Left lung (tissue), 10 donors: ENCODE results near the gene SLC45A2. TPM values are rescaled to one million over a fixed set of nuclear protein-coding genes. Genes with fewer than 3 reads are reported as not detected.
A peak's percentile ranks its signal among the peaks of the same experiment; 100 is the strongest.

Source experiments
- ATAC-seq: fragments of 200-7000 bp; cut with Tn5 transposase; one replicate; pipeline ENCODE4 v1.9.1; 2020; ENCODE audit warnings: moderate library complexity
- DNase-seq, 4 donors: peaks; one replicate each; pipeline ENCODE4 v3.0.0-alpha.2; 2013 to 2020
- H3K27ac ChIP-seq, 2 donors: fragments of 200-600 bp; sonication (generic) in 1 of 2; one replicate each; pipeline versions ENCODE4 v1.5.0 to v1.8.0; 2020 to 2021
- H3K27me3 ChIP-seq, 2 donors: fragments of 200-600 bp; sonication (generic) in 1 of 2; one replicate each; pipeline versions ENCODE4 v1.5.0 to v1.8.0; 2020 to 2021
- H3K36me3 ChIP-seq, 2 donors: fragments of 200-600 bp; sonication (generic) in 1 of 2; one replicate each; pipeline versions ENCODE4 v1.5.0 to v1.8.0; 2020 to 2021
- H3K4me1 ChIP-seq, 2 donors: fragments of 200-600 bp; one replicate each; pipeline ENCODE4 v1.8.0; 2021
- H3K4me3 ChIP-seq, 2 donors: fragments of 200-600 bp; sonication (generic) in 1 of 2; one replicate each; pipeline versions ENCODE4 v1.5.0 to v1.8.0; 2020 to 2021; ENCODE audit warnings: mild to moderate bottlenecking in 1 of 2
- H3K9me3 ChIP-seq, 2 donors: fragments of 200-600 bp; sonication (generic) in 1 of 2; one replicate each; pipeline versions ENCODE4 v1.5.0 to v1.8.0; 2020 to 2021
- intact Hi-C, 2 donors: fragments of 100-400 bp; cut with DNase I; formaldehyde crosslinking; loops; one replicate each; pipeline versions ENCODE4 v1.11.2 to v1.14.2; 2022
- polyA plus RNA-seq, 6 donors: library from polyadenylated mRNA; unstranded; fragments of 120-200 nt; gene quantifications; one replicate each; pipeline ENCODE4 v1.2.1, GENCODE V29; 2013; ENCODE audit not compliant: insufficient read length in 6 of 6
- total RNA-seq, 2 donors: library from RNA; stranded (reverse); fragmentation: NEBNext Ultra II Directional; extraction: Animal tissue kit (Norgen Biotek cat#: 25700); gene quantifications; one replicate each; pipeline ENCODE4 v1.2.1, GENCODE V29; 2021
- TF ChIP-seq, protein P1 (sequence below), 2 donors: fragments of 200-600 bp; sonication (generic) in 1 of 2; IDR thresholded peaks; one replicate each; pipeline versions ENCODE4 v1.5.0 to v1.8.0; 2021; ENCODE audit warnings: antibody characterized with exemption in 2 of 2
- donor health status: DM: no; HTN: yes; CAD: no.
- donor health status: DM: no; HTN: no; CAD: no.

Gene SLC45A2
- total and polyA plus RNA-seq, 8 donors = 0.08 to 0.42 (median 0.12) TPM; not detected in 3

DNA sequence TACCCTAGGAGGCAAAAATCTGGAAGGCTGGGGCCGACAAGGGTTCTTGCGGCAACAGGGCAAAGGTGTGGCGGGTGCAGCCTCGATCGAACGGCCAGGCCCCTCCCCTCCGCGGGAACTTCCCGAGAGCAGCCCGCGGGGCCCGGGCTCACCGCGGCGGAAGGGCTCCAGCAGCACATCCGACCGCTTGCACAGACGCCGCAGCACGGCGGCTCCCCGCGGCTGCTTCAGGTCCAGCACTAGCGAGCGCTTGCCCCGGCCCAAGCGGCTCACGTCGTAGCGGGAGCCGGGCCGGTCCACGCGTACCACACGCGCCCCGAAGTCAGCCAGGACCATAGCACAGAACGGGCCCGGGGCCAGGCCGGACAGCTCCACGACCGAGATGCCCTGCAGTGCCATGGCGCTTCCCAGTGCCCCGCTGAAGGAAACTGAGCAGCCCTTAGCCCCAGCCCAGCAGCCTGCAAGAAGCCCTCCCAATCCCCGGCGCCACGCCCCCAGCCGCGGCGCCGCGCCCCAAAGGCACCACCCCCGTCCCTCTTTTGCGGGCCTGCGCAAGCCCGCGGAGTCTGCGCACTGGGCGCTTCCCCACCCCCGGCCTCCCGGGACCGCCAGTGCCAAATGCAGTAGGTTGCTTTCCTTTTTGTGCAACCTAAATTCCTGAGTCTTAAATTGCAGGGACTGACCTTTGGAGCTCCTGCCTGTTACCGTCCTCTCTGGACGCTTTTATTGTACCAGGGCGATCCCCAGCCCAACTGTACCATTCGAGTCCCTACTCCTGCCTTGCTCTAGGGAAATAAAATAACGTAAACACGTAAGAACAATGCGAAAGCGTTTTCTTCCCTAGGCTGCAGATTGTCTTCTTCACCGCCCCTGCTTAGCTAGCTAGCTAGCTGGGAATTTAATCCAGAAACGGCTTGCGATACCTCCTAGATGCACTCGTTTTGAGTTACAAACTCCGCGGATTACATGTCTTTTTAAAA, 23.4 kb upstream of the SLC45A2 start, which contains the start of gene AMACR:
AMACR (minus strand) TSS at position 430 of the 980 bp plus-strand sequence; CDS start at position 399, 31 bp downstream.
- Histone ChIP-seq H3K4me3 (peak within 1 kb of the TSS; percentile 67 to 71), H3K36me3 (peaks cover 0 to 4% of the 10 kb centered on the region in 2 donors), H3K4me1 (peaks cover 12 to 15% of the 10 kb centered on the region in 2 donors), H3K27ac (peak within 1 kb of the TSS; percentile 98 to 99), H3K27me3 (no peaks in the 10 kb centered on the region), H3K9me3 (no peaks in the 10 kb centered on the region)
- TF ChIP-seq, protein P1, sequence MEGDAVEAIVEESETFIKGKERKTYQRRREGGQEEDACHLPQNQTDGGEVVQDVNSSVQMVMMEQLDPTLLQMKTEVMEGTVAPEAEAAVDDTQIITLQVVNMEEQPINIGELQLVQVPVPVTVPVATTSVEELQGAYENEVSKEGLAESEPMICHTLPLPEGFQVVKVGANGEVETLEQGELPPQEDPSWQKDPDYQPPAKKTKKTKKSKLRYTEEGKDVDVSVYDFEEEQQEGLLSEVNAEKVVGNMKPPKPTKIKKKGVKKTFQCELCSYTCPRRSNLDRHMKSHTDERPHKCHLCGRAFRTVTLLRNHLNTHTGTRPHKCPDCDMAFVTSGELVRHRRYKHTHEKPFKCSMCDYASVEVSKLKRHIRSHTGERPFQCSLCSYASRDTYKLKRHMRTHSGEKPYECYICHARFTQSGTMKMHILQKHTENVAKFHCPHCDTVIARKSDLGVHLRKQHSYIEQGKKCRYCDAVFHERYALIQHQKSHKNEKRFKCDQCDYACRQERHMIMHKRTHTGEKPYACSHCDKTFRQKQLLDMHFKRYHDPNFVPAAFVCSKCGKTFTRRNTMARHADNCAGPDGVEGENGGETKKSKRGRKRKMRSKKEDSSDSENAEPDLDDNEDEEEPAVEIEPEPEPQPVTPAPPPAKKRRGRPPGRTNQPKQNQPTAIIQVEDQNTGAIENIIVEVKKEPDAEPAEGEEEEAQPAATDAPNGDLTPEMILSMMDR (IDR thresholded peaks at IDR 0.05) = no peak
- ATAC-seq (peak; percentile 94), DNase-seq (peak; percentile 91 to 99 (median 96))
- intact Hi-C loops = no loop called here

DNA sequence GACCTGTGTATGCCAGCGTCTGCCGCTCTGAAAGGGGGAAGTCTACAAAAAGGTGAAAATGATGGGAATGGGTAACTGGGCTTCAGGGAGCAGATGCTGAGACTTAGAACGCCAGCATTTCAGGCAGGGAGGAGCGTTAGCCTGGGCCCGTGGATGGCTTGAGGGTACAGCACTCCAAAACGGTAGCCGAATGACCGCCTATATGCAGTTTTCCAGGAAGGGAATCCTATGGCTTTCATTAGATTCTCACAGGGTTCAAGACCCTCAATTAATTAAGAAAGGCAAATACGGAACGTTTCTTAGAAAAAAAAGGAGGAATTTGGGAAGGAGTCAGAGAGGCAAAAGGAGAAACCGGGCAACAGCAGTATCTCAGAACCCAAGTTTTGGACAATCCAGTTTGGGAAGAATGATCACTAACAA, 22.7 kb upstream of the SLC45A2 start:
- ATAC-seq (peak; percentile 36), DNase-seq (peak in 1 of 4 donors; percentile 24)
- peaks cover 12 to 15% of the 10 kb centered on the region in 2 donors for H3K4me1 ChIP-seq
- H3K27me3 ChIP-seq = no peaks in the 10 kb centered on the region
- intact Hi-C loops = no loop called here
- H3K36me3 ChIP-seq = peaks cover 0 to 4% of the 10 kb centered on the region in 2 donors
- TF ChIP-seq, protein P1 (IDR thresholded peaks at IDR 0.05) = no peak
- H3K27ac ChIP-seq = peak overlapping the region; percentile 98 to 99
- H3K4me3 ChIP-seq = peak overlapping the region; percentile 67 to 71
- no peaks in the 10 kb centered on the region for H3K9me3 ChIP-seq

DNA sequence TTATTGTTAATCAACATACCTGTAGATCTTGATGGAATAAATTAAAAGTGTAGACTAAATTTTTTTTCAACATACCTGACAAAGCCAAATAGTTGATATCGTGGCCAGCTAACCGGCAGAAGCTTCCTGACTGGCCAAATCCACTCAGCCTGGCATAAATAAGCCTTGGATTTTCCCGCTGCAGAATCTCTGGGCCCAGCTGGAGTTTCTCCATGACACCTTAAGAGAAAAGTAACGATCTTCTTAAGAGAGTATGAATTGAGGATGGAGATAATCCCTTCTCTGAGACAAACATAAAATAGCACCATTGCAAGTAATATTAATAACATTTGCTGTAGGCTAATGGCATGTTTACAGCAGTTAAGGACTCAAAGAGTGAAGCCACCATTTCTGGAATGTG, 21.2 kb upstream of the SLC45A2 start:
- no peak for DNase-seq
- no peaks in the 10 kb centered on the region for H3K9me3 ChIP-seq
- TF ChIP-seq, protein P1 (IDR thresholded peaks at IDR 0.05) = no peak
- no peaks in the 10 kb centered on the region for H3K27me3 ChIP-seq
- no peak for ATAC-seq
- intact Hi-C loops = no loop called here
- H3K4me1 ChIP-seq = peaks cover 12 to 20% of the 10 kb centered on the region in 2 donors
- H3K4me3 ChIP-seq = no peak overlapping the region
- H3K36me3 ChIP-seq = peaks cover 0 to 4% of the 10 kb centered on the region in 2 donors
- H3K27ac ChIP-seq = no peak overlapping the region

DNA sequence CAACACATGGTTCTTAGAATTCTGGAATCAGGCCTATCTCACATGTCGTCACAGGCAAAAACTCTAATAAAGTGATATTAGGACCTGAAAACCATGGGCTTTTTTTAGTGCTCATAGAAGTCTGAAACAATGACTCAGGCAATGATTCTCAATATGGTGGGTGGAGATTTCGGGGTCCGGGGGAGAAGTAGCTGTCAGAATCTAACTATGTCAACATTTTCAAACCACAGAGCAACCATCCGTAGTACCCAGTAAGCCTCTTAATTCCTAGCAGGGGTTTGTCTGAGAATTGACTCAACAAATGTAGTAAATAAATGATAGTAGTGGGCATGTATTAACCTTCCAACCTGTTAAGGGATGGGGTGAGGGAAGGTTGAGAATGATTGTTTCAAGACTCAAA, 20.7 kb upstream of the SLC45A2 start:
- ATAC-seq (no peak), DNase-seq (no peak)
- Histone ChIP-seq H3K9me3 (no peaks in the 10 kb centered on the region), H3K27me3 (no peaks in the 10 kb centered on the region), H3K36me3 (peaks cover 0 to 4% of the 10 kb centered on the region in 2 donors), H3K4me3 (no peak overlapping the region), H3K27ac (no peak overlapping the region), H3K4me1 (peaks cover 12 to 21% of the 10 kb centered on the region in 2 donors)
- TF ChIP-seq, protein P1 (IDR thresholded peaks at IDR 0.05) = no peak
- intact Hi-C loops = no loop called here

DNA sequence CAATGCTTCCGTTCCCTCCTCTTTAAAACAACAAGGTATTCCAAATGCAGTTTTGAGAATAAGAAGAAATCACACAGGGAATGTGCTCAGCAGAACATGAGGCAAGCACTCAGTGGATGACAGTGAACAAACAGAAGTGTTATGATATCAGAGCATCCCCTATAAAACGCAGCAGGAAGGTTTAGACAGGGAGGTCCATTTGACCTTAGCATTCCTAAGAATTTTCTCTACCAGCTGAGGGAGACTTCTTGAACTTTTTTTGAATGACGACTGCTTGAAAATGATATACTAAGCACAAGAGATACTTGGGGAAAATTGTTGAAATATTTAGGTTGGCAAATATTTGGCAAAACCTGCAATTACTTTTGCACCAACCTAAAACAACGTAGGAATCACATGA, 19.4 kb upstream of the SLC45A2 start:
- intact Hi-C loops = no loop called here
- H3K4me3 ChIP-seq = no peak overlapping the region

More for the DNA sequence above, 19.4 kb upstream of the SLC45A2 start:
- peaks cover 0 to 4% of the 10 kb centered on the region in 2 donors for H3K36me3 ChIP-seq
- H3K9me3 ChIP-seq = no peaks in the 10 kb centered on the region
- H3K4me1 ChIP-seq = peaks cover 8 to 21% of the 10 kb centered on the region in 2 donors
- DNase-seq = no peak
- H3K27me3 ChIP-seq = no peaks in the 10 kb centered on the region
- ATAC-seq = no peak
- TF ChIP-seq, protein P1 (IDR thresholded peaks at IDR 0.05) = no peak
- H3K27ac ChIP-seq = no peak overlapping the region
